NCI-H1105 treated with DMSO at 0.1 percent for 48 hours (cell line): Measurements from ENCODE around the gene FCMR.
A peak's percentile ranks its signal among the peaks of the same experiment; 100 is the strongest.

Source experiments
- DNase-seq: peaks from one replicate; lab custom pipeline; 2025; lab: John Stamatoyannopoulos, UW

FCMR gene

GRCh38 chr1:206923009-206923960 is 1.5 kb upstream of the FCMR start:
- DNase-seq, result no peak

GRCh38 chr1:206922524-206922923 is 783 bp upstream of the FCMR start:
- no peak for DNase-seq

GRCh38 chr1:206918076-206918475 is 3.7 kb downstream of the FCMR start:
- no peak for DNase-seq

- no peak for DNase-seq
Observed at GRCh38 chr1:206916000-206916709, 5.6 kb downstream of the FCMR start.

- no peak for DNase-seq
Observed at GRCh38 chr1:206915030-206915735, 6.6 kb downstream of the FCMR start.

GRCh38 chr1:206913766-206914537 is 7.8 kb downstream of the FCMR start:
- no peak for DNase-seq

GRCh38 chr1:206912445-206913095 is 9.2 kb downstream of the FCMR start:
- peak; percentile 80 for DNase-seq

- DNase-seq, result peak; percentile 65
Observed at GRCh38 chr1:206911064-206911663, 10.6 kb downstream of the FCMR start.

GRCh38 chr1:206909883-206910318 is 11.8 kb downstream of the FCMR start:
- DNase-seq, result no peak

- peak; percentile 90 for DNase-seq
Observed at GRCh38 chr1:206909161-206909882, 12.4 kb downstream of the FCMR start.

GRCh38 chr1:206908038-206908437 is 13.7 kb downstream of the FCMR start:
- no peak for DNase-seq

- no peak for DNase-seq
Observed at GRCh38 chr1:206907304-206907991, 14.3 kb downstream of the FCMR start.

- DNase-seq, result no peak
Observed at GRCh38 chr1:206905295-206906164, 16.2 kb downstream of the FCMR start.

GRCh38 chr1:206904423-206905142 is 17.2 kb downstream of the FCMR start:
- no peak for DNase-seq

GRCh38 chr1:206903687-206904086 is 18.1 kb downstream of the FCMR start:
- DNase-seq, result no peak

- DNase-seq, result no peak
Observed at GRCh38 chr1:206902702-206903101, 19.0 kb downstream of the FCMR start.

- no peak for DNase-seq
Observed at GRCh38 chr1:206901944-206902343, 19.8 kb downstream of the FCMR start.

- no peak for DNase-seq
Observed at GRCh38 chr1:206900149-206900548, 21.6 kb downstream of the FCMR start.
